ENCODE measurements around the gene BPIFB6.

BPIFB6 gene

DNA sequence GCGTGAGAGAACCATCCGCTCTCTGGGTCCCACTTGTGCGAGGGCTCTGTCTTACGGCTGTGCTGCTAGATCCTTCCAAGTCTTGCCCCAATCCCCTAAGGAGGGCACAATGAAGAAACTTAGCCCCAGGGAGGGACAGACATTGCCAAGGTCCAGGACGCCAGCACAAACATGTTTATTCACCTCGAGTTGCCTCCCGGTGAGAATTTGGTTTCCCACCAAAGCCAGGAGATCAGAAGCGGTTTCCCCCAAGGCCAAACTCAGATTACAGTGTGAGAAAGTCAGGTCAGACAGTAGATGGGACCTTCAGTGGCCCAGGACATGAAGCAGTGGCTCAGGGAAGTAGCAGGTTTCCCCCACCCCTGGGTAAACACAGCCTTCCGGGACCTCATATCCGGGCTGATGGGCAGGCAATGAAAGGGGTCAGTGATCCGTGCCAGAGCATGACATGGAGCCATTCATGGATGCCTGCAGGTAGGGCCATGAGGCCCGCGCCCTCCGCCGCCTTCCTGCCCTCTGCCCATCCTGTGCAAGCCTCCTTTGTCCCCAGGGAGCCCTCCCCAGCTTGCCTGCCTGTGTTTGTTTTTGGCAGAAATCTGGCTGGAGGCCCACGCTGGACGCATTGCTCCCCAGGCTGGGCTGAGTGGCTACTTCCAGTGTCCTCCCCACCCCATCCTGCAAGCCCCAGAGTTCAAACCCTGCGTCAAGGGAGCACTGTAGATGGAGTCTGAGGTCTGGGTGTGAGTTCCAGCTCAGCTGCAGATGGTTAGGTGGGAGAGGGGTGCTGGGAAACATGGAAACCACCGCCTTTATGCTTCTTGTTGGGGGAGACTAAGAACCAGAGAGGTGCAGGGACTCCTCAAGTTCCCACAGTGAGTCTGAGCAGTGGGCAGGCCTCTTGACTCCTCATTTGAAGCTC is 22.0 kb upstream of the BPIFB6 start:
- TF ChIP-seq TEAD4 (IDR thresholded peaks at IDR 0.05) (no peak), ZBTB7A (IDR thresholded peaks at IDR 0.05; ENCODE audit: low read depth) (no peak), NFIC (IDR thresholded peaks at IDR 0.05) (no peak), TCF12 (IDR thresholded peaks at IDR 0.05; ENCODE audit: low read depth) (no peak), EGR1 (IDR thresholded peaks at IDR 0.05) (no peak), RAD21 (IDR thresholded peaks at IDR 0.05; ENCODE audit: low read depth) (no peak), FOXM1 (IDR thresholded peaks at IDR 0.05; ENCODE audit: borderline replicate concordance, low read depth) (no peak), YY1 (IDR thresholded peaks at IDR 0.05; ENCODE audit: low read depth) (no peak), CREB1 (IDR thresholded peaks at IDR 0.05; ENCODE audit: low read depth) (no peak), EP300 (IDR thresholded peaks at IDR 0.05; ENCODE audit: borderline replicate concordance) (no peak), CEBPB (IDR thresholded peaks at IDR 0.05) (no peak), TAF1 (IDR thresholded peaks at IDR 0.05; ENCODE audit: low read depth) (no peak)
- TF ChIP-seq, protein P1, sequence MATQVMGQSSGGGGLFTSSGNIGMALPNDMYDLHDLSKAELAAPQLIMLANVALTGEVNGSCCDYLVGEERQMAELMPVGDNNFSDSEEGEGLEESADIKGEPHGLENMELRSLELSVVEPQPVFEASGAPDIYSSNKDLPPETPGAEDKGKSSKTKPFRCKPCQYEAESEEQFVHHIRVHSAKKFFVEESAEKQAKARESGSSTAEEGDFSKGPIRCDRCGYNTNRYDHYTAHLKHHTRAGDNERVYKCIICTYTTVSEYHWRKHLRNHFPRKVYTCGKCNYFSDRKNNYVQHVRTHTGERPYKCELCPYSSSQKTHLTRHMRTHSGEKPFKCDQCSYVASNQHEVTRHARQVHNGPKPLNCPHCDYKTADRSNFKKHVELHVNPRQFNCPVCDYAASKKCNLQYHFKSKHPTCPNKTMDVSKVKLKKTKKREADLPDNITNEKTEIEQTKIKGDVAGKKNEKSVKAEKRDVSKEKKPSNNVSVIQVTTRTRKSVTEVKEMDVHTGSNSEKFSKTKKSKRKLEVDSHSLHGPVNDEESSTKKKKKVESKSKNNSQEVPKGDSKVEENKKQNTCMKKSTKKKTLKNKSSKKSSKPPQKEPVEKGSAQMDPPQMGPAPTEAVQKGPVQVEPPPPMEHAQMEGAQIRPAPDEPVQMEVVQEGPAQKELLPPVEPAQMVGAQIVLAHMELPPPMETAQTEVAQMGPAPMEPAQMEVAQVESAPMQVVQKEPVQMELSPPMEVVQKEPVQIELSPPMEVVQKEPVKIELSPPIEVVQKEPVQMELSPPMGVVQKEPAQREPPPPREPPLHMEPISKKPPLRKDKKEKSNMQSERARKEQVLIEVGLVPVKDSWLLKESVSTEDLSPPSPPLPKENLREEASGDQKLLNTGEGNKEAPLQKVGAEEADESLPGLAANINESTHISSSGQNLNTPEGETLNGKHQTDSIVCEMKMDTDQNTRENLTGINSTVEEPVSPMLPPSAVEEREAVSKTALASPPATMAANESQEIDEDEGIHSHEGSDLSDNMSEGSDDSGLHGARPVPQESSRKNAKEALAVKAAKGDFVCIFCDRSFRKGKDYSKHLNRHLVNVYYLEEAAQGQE (IDR thresholded peaks at IDR 0.05; ENCODE audit: low read depth), result no peak
- TF ChIP-seq, protein P2, sequence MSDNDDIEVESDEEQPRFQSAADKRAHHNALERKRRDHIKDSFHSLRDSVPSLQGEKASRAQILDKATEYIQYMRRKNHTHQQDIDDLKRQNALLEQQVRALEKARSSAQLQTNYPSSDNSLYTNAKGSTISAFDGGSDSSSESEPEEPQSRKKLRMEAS (IDR thresholded peaks at IDR 0.05), result no peak
- TF ChIP-seq, protein P3, sequence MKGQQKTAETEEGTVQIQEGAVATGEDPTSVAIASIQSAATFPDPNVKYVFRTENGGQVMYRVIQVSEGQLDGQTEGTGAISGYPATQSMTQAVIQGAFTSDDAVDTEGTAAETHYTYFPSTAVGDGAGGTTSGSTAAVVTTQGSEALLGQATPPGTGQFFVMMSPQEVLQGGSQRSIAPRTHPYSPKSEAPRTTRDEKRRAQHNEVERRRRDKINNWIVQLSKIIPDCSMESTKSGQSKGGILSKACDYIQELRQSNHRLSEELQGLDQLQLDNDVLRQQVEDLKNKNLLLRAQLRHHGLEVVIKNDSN (IDR thresholded peaks at IDR 0.05), result no peak

DNA sequence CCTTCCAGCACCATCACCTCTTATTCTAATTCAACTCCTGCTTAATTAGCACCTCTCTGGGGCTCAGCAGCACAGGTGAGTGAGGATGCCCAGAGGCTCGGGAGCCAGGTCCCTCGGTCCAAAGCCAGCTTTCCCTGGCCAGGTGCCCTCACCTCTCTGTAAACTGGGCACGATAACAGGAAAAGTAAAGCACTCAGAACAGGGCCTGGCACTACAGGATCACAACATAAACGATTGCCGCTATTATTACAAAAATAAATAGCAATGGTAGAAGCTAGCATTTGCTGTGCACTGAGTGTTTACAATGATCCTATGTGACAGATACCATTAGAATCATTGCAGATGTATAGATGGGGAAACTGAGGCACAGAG is 21.3 kb upstream of the BPIFB6 start:
- TF ChIP-seq RAD21 (IDR thresholded peaks at IDR 0.05; ENCODE audit: low read depth) (no peak), ZBTB7A (IDR thresholded peaks at IDR 0.05; ENCODE audit: low read depth) (no peak), TAF1 (IDR thresholded peaks at IDR 0.05; ENCODE audit: low read depth) (no peak), EGR1 (IDR thresholded peaks at IDR 0.05) (no peak), EP300 (IDR thresholded peaks at IDR 0.05; ENCODE audit: borderline replicate concordance) (no peak), TCF12 (IDR thresholded peaks at IDR 0.05; ENCODE audit: low read depth) (no peak), NFIC (IDR thresholded peaks at IDR 0.05) (no peak), YY1 (IDR thresholded peaks at IDR 0.05; ENCODE audit: low read depth) (no peak), TEAD4 (IDR thresholded peaks at IDR 0.05) (no peak), CEBPB (IDR thresholded peaks at IDR 0.05) (no peak), FOXM1 (IDR thresholded peaks at IDR 0.05; ENCODE audit: borderline replicate concordance, low read depth) (no peak), CREB1 (IDR thresholded peaks at IDR 0.05; ENCODE audit: low read depth) (no peak)
- TF ChIP-seq, protein P1 (IDR thresholded peaks at IDR 0.05; ENCODE audit: low read depth), result no peak
- TF ChIP-seq, protein P2 (IDR thresholded peaks at IDR 0.05), result no peak
- TF ChIP-seq, protein P3 (IDR thresholded peaks at IDR 0.05), result no peak

DNA sequence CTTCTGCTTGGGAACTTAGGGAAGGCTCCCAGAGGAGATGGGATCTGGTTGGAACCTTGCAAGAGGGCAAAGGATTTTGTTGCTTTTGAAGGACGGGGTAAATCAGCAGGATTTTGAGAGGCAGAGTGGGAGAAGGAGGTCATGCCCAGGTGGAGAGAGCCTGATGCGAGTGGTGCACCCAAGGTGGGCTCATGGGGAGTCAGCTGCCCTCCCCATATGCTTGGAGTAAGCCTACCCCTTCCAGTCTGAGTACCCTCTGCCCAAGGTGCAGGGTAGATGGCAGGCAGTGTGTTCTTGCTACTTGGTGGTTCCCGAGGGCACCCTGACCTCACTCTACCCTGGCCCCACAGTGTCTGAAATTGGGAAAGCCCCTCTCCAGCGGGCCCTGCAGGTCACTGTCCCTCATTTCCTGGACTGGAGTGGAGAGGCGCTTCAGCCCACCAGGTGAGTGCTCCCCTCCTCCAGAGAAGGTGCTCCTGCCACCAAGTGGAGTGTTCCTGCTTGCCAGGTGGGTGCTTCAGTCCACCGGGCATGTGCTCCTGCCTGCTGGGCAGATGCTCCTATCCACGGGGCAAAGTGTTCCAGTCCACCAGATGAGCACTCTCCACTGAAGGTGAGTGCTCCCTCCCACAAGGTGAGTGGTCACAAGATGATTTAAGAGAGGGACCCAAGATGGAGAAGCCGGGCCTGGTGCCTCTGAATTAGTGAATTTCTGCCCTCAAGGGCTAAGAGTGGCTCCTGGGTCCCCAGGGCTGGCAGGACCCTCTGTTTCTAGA is 20.6 kb upstream of the BPIFB6 start:
- TF ChIP-seq, protein P3 (IDR thresholded peaks at IDR 0.05), result no peak
- no peak for TF ChIP-seq TAF1 (IDR thresholded peaks at IDR 0.05; ENCODE audit: low read depth)
- no peak for TF ChIP-seq EGR1 (IDR thresholded peaks at IDR 0.05)
- TF ChIP-seq, protein P1 (IDR thresholded peaks at IDR 0.05; ENCODE audit: low read depth), result no peak
- no peak for TF ChIP-seq NFIC (IDR thresholded peaks at IDR 0.05)
- TF ChIP-seq, protein P2 (IDR thresholded peaks at IDR 0.05), result no peak
